GM18519 (cell line): ENCODE data around the gene NFIA.

ENCODE experiments used
- ATAC-seq: cut with Tn5 transposase; IDR thresholded peaks from one replicate; pipeline ENCODE4 v1.9.1; 2021; ENCODE audit warnings: mild to moderate bottlenecking, moderate library complexity; ENCODE audit not compliant: unreplicated experiment, low FRiP score

The NFIA gene

GRCh38 chr1:61237147-61237546, 154.8 kb downstream of the NFIA start:
- ATAC-seq, result no peak

DNA sequence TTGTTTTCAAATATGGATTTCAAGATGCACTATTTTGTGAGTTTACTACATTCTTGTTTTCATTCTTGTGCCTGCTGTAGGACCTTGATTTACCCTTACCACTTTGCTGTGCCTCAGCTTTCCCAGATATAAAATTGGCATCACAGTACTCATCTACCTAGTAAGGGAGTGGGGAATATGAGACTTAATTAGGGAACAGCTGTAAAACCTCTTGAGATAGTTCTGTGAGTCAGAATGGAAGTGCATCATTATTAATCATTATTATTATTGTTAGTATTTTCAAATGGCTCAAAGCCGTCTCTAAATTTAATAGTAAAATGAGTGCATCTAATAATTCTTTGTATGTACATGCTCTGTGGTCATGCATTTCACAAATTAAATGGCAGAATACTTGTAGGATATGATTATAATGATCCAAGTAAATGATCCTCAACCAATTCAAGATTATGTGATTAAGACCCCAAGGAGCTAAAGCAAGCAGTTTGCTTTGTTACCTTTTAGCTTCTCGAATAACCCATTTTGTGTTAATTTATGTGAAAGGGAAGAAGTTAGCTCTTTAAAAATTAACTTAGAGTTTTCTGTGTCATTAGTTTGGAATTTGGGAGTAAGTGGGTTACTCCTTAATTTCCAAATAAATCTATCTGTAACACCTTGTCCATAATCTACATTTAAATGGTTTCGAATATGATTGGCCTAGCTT, 155.4 kb downstream of the NFIA start:
- no peak for ATAC-seq

DNA sequence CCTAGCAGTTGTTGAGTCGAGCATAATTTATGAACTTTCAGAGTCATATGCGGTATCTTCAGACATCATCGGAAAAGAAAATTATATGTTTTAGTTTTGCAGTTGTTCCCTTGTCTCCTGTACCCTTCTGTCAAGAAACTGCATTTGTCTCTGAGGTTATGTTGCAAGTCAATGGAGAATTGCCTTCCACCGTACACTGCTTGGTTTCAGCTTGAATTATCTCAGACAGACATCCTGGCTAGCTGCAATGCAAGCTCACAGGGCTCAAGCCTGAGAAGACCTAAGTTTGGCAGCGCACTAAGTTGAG, 156.0 kb downstream of the NFIA start:
- no peak for ATAC-seq

- ATAC-seq, result no peak
Observed at GRCh38 chr1:61240878-61241277, 158.5 kb downstream of the NFIA start.

DNA sequence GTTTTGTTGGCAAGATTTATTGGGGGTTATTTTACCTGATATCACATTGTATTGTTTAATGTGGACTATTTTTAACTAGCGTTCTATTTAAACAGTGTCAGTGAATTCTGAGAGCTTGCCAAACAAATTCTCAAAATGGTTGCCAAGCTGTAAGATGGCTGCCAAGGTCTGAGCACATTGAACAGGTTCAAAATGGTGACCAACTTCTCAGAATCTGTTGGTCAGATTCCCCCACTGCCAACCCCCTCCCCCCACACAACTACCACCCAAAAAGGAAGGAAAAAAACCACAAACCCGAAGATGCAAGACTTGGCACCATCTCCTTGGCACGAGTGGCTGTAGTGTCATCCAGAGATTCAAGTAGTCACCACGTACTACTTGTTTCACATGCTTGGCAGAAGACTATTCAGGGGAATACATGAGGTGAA, 159.1 kb downstream of the NFIA start:
- no peak for ATAC-seq

DNA sequence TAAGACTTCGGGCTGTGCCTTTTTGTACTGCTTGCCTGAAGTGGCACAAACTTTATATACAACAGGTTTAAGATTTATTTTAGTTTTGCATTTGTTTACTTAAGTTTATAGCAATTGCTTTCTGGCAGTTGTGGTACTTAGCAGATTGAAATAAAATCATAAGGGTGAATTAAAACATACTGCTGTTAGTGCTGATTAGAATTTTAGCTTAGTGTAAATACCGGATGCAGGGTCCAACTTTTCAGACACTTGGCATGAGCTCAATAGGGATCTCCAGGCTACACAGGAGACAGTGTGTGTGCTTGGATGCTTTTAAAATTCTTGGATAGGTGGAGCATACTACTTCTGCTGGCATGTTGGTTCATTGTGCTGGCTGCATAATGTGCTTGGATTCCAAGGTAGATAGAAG, 159.6 kb downstream of the NFIA start:
- no peak for ATAC-seq

DNA sequence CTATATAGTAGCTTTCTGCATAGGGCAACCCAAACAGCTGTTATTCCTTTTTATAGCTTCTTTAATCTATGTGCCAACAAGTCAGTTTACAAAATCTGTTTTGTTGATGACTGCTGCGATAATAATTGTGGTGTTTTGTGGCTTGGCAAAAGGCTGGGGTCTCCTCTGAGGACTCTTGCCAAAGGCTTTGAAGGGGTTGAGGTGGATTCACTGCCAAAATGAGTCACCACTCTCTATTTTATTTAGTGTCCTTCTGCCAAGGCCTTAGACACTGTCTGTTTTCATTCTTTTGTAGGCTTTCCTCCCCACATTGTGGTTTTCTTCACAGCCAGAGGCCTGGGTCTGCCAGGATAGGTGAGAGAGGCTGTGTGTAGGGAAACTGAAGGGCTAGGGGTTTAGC, 161.8 kb downstream of the NFIA start:
- no peak for ATAC-seq

- no peak for ATAC-seq
Observed at GRCh38 chr1:61245696-61246400, 163.5 kb downstream of the NFIA start.

- ATAC-seq, result no peak
Observed at GRCh38 chr1:61247051-61247825, 164.9 kb downstream of the NFIA start.

GRCh38 chr1:61247881-61248752, 165.8 kb downstream of the NFIA start:
- ATAC-seq, result no peak

DNA sequence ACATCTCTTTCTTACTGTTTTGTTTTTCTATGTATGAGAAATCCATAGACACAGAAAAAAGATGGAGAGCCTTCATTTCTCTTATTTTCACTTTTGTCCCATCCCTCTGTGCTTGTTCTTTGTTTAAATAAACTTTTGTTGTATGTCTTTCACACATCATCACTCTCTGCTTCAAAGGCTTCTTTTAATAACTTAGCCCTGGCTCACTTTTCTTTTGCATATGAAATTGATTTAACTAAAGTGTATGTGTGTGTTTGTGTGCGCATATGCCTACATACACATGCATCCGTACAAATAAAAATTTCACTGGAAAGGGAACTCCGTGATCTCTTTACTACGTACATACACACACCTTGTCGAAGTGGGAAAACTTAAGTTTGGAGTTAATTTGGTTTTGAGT, 168.6 kb downstream of the NFIA start:
- ATAC-seq, result no peak

DNA sequence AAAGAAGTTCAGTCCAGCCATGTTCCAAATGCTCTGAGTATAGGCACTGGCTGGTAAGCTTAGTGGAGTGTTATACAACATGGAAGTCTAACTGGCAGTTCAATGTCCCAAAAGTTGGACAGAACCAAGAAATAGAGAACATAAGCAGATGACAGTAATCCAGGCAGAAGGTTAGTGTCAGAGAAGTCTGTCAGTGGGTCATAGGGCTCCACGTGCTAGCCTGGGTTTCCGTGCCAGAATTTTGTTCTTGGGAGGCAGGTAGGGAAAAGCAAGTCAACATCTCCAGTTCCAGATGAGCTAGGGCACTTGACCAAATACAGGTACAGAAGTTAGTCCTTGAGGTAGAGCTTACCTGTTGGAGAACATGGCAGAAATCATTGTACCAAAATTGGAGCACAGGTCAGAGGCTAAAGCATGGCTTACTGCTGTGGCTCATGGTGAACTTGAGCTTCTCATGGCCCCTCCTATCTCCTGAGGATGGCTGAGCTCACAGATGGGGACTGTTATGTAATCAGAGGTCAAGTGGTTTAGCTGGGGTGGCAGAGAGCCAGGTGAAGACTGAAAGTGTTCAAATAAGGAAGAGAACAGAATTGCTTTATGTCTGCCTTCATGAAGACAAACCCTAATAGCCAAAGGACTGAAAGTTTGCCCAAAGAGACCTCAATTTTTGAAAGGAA, 170.8 kb downstream of the NFIA start:
- ATAC-seq, result no peak

- ATAC-seq, result no peak
Observed at GRCh38 chr1:61253912-61254633, 171.7 kb downstream of the NFIA start.

DNA sequence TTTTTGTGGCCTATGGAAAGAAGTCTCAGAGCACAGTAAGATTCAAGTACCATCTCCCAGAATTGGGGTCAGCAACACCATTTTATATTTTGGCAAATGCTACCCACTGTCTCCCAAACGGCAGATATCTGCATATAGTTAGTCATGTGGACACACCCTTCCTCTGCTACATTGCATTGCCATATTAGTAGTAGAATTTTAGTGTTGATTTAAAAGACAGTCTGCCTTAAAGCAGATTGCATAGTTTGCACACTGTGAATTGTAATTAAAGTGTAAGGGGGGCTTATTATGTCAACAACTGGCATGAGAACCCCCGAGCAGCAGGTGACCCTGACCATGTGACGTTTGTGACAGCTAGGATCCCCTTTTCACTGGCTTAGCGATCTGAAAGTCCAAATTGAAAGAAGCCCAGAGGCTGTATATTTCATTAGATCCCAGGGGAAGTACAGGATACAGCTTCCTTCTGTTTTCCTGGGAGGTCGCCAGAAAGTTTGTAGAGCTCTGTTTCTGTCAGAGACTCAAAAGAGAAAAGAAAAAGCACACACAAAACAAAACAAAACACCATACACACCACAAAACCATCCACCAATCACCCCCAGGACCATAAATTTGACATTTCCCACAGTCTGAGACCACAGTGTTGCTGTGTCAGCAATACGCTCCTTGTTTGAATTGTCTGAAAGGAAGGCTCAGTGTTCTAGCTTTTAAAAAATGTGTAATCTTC, 172.4 kb downstream of the NFIA start:
- no peak for ATAC-seq

GRCh38 chr1:61255358-61255703, 173.0 kb downstream of the NFIA start:
- ATAC-seq, result no peak

DNA sequence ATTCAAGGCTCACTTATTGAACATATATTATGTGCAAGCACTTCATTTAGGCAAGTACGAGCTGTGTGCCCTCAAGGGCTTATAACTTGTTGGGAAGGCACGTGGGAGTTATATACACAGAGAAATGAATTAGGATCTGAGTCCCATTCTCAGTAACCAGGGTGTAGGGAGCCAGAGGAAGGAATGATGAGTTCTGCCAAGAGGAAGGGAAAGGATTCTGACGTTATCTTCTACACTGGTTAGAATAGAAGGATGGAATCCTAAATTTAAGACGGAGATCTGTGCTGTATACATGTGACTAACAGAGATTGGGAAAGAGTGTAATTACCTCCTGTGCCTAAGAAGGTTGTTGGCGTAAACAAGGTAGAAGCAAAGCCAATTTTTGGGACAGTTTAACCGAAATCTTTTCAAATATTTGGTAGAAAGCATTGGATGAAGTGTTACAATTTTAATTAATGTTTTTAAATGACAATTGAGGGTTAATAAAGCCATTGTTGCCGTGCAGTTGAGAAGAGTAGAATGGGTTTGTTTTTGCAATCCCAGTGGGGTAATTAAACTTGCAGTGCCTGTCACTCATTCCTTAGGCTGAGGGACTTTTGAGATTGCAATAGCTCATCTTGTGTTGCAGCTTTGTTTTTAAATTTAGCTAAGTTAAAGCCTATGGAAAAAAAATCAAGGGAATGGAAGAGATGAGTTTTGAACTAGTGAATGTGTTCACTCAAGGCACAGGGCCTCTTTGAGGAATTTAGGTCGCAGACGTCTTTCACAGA, 177.2 kb downstream of the NFIA start:
- ATAC-seq, result no peak

DNA sequence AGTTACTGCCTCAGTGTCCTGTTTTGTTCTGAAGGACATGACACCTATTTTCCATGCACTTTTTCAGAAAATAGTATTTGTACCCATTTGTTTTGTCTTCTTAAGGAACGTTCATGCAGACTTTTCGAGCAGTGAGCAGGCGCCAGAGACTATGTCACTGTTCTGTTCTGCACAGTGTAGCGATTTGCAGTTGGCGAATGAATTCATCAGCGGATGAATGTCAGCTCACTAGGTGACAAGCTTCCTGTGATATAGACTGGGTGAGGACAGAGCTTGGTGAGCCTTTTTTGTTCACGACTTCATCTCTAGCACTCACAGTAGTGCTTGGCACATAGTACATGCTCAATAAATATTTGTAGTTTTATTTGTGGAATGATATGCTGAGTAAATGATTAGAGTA, 177.8 kb downstream of the NFIA start:
- no peak for ATAC-seq

- no peak for ATAC-seq
Observed at GRCh38 chr1:61261595-61261994, 179.2 kb downstream of the NFIA start.
